Measurements from ENCODE around the gene MARCKSL1. TPM values are rescaled to one million over a fixed set of nuclear protein-coding genes. Genes with fewer than 3 reads are reported as not detected.

The MARCKSL1 gene
- total and polyA plus RNA-seq, 2 of the 13 experiments (the other 11 are each of a cell fraction or from before 2014, with no cell fraction given): 81.9 to 155 TPM

GRCh38 chr1:32335790-32336590 is at the start of gene MARCKSL1 (continued):
- no peak for TF ChIP-seq GABPA (IDR thresholded peaks at IDR 0.05; ENCODE audit: low read depth, low read length)
- no peak for TF ChIP-seq GABPA (CRISPR knock-in tag; IDR thresholded peaks at IDR 0.05; ENCODE audit: low read depth)
- TF ChIP-seq SNRNP70 (IDR thresholded peaks at IDR 0.05; ENCODE audit: low read depth, low read length): no peak
- TF ChIP-seq CEBPZ (IDR thresholded peaks at IDR 0.05; ENCODE audit: low read length): no peak
- TF ChIP-seq ZNF225 (CRISPR knock-in tag; IDR thresholded peaks at IDR 0.05): peak; percentile 26; the same call in 1 of the 2 replicates
- TF ChIP-seq ZMAT5 (CRISPR knock-in tag; IDR thresholded peaks at IDR 0.05; ENCODE audit: borderline replicate concordance, low read depth): no peak
- peak; percentile 46; the same call in 1 of the 2 replicates for TF ChIP-seq ZBTB2 (CRISPR knock-in tag; IDR thresholded peaks at IDR 0.05; ENCODE audit: low read depth)
- TF ChIP-seq PHF21A (CRISPR knock-in tag; IDR thresholded peaks at IDR 0.05): no peak
- TF ChIP-seq KDM3A (CRISPR knock-in tag; IDR thresholded peaks at IDR 0.05; ENCODE audit: low read depth): peak; percentile 41; the same call in 1 of the 2 replicates
- TF ChIP-seq ZNF646 (CRISPR knock-in tag; IDR thresholded peaks at IDR 0.05): no peak
- no peak for TF ChIP-seq MBNL3 (CRISPR knock-in tag; conservative IDR thresholded peaks at IDR 0.05)
- TF ChIP-seq ZNF607 (CRISPR knock-in tag; IDR thresholded peaks at IDR 0.05; ENCODE audit: borderline replicate concordance): no peak
- TF ChIP-seq RFX5 (IDR thresholded peaks at IDR 0.05; ENCODE audit: low read depth, low read length): no peak
- TF ChIP-seq IRF2 (CRISPR knock-in tag; IDR thresholded peaks at IDR 0.05): no peak
- TF ChIP-seq ZNF430 (CRISPR knock-in tag; IDR thresholded peaks at IDR 0.05): no peak
- no peak for TF ChIP-seq GLI4 (CRISPR knock-in tag; IDR thresholded peaks at IDR 0.05; ENCODE audit: borderline replicate concordance)

Measured in HepG2 (cell line).